Measurements from ENCODE around the gene DCAF5. TPM values are rescaled to one million over a fixed set of nuclear protein-coding genes. Genes with fewer than 3 reads are reported as not detected.
"Not testable (repeated sequence)": the region's sequence is repeated elsewhere in the genome, so short reads cannot be mapped to it uniquely, and the experiment has no call there.

Gene DCAF5
- total RNA-seq, 2 experiments from 2014 or later, result 38.4 to 41.2 TPM

GRCh38 chr14:69165787-69166186 is 12.9 kb upstream of the DCAF5 start:
- CTCF ChIA-PET; H3K9me3 Mint-ChIP-seq (ENCODE audit: insufficient read depth); H3K27ac Mint-ChIP-seq; H3K36me3 Mint-ChIP-seq (ENCODE audit: low read depth); DNase-seq; H3K4me3 Mint-ChIP-seq; H3K4me1 Mint-ChIP-seq (ENCODE audit: low read depth); POLR2A ChIA-PET; ATAC-seq: not testable (repeated sequence)
- H3K27me3 Mint-ChIP-seq (ENCODE audit: low read depth), result peaks cover 34% of the 10 kb centered on the region

- Mint-ChIP-seq H3K27me3 (ENCODE audit: low read depth) (peaks cover 49% of the 10 kb centered on the region), H3K4me1 (ENCODE audit: low read depth) (no peaks in the 10 kb centered on the region), H3K27ac (no peak overlapping the region), H3K36me3 (ENCODE audit: low read depth) (peaks cover 7% of the 10 kb centered on the region), H3K4me3 (no peak overlapping the region), H3K9me3 (ENCODE audit: insufficient read depth) (peaks cover 6% of the 10 kb centered on the region)
- CTCF ChIA-PET, result no interaction called here
- ATAC-seq (no peak), DNase-seq (no peak)
- POLR2A ChIA-PET, result no interaction called here
Observed at GRCh38 chr14:69161590-69161989, 8.7 kb upstream of the DCAF5 start.

GRCh38 chr14:69156224-69156623 is 3.3 kb upstream of the DCAF5 start:
- ATAC-seq (no peak), DNase-seq (no peak)
- Mint-ChIP-seq H3K27me3 (ENCODE audit: low read depth) (peaks cover 36% of the 10 kb centered on the region), H3K36me3 (ENCODE audit: low read depth) (peaks cover 7% of the 10 kb centered on the region), H3K4me3 (no peak overlapping the region), H3K9me3 (ENCODE audit: insufficient read depth) (no peaks in the 10 kb centered on the region), H3K4me1 (ENCODE audit: low read depth) (peaks cover 6% of the 10 kb centered on the region), H3K27ac (no peak overlapping the region)
- POLR2A ChIA-PET, result no interaction called here
- CTCF ChIA-PET, result interaction anchor here (0.9 to 1.9 kb wide), 3 partner anchors 23 to 27 kb away, joined by 3 to 8 read pairs (median 3); no protein-coding TSS in a partner anchor

- ATAC-seq (no peak), DNase-seq (no peak)
- ChIA-PET CTCF (interaction anchor here (1.0 kb wide), 1 partner anchor 47 kb away, joined by 3 read pairs; no protein-coding TSS in a partner anchor), POLR2A (no interaction called here)
- no peak overlapping the region for H3K27ac Mint-ChIP-seq
- H3K36me3 Mint-ChIP-seq (ENCODE audit: low read depth), result peaks cover 12% of the 10 kb centered on the region
- peaks cover 27% of the 10 kb centered on the region for H3K27me3 Mint-ChIP-seq (ENCODE audit: low read depth)
- no peaks in the 10 kb centered on the region for H3K9me3 Mint-ChIP-seq (ENCODE audit: insufficient read depth)
- no peak overlapping the region for H3K4me3 Mint-ChIP-seq
- peaks cover 21% of the 10 kb centered on the region for H3K4me1 Mint-ChIP-seq (ENCODE audit: low read depth)
Observed at GRCh38 chr14:69154779-69155178, 1.9 kb upstream of the DCAF5 start.

- no peak for DNase-seq
- CTCF ChIA-PET, result interaction anchor here (1.0 to 5.3 kb wide), 2 partner anchors 24 to 46 kb away, joined by 3 to 56 read pairs; no protein-coding TSS in a partner anchor
- Mint-ChIP-seq H3K4me1 (ENCODE audit: low read depth) (peaks cover 28% of the 10 kb centered on the region), H3K4me3 (peak overlapping the region; percentile 89), H3K27me3 (ENCODE audit: low read depth) (peaks cover 27% of the 10 kb centered on the region), H3K36me3 (ENCODE audit: low read depth) (peaks cover 20% of the 10 kb centered on the region), H3K9me3 (ENCODE audit: insufficient read depth) (no peaks in the 10 kb centered on the region), H3K27ac (peak overlapping the region; percentile 86)
- POLR2A ChIA-PET, result interaction anchor here (1.4 to 3.2 kb wide), 2 partner anchors 38 to 244 kb away, joined by 8 to 16 read pairs; partner anchors contain the start of genes ERH, EXD2 and SLC39A9
- no peak for ATAC-seq
Observed at GRCh38 chr14:69153873-69154270, 953 bp upstream of the DCAF5 start.

GRCh38 chr14:69153152-69153872 is 393 bp upstream of the DCAF5 start:
- Mint-ChIP-seq H3K27me3 (ENCODE audit: low read depth) (peaks cover 24% of the 10 kb centered on the region), H3K4me3 (peak overlapping the region; percentile 92), H3K4me1 (ENCODE audit: low read depth) (peaks cover 31% of the 10 kb centered on the region), H3K9me3 (ENCODE audit: insufficient read depth) (no peaks in the 10 kb centered on the region), H3K27ac (peak overlapping the region; percentile 86), H3K36me3 (ENCODE audit: low read depth) (peaks cover 25% of the 10 kb centered on the region)
- DNase-seq, result no peak
- peak; percentile 95 for ATAC-seq
- CTCF ChIA-PET, result interaction anchor here (1.5 to 5.3 kb wide), 2 partner anchors 19 to 23 kb away, joined by 3 to 56 read pairs; no protein-coding TSS in a partner anchor
- POLR2A ChIA-PET, result interaction anchor here (0.6 to 3.2 kb wide), 5 partner anchors 8 to 244 kb away, joined by 3 to 16 read pairs (median 5); partner anchors contain the start of genes ERH, EXD2 and SLC39A9

GRCh38 chr14:69152181-69152901 is 578 bp downstream of the DCAF5 start:
- Mint-ChIP-seq H3K27me3 (ENCODE audit: low read depth) (peaks cover 19% of the 10 kb centered on the region), H3K9me3 (ENCODE audit: insufficient read depth) (no peaks in the 10 kb centered on the region), H3K4me1 (ENCODE audit: low read depth) (peaks cover 39% of the 10 kb centered on the region), H3K36me3 (ENCODE audit: low read depth) (peaks cover 31% of the 10 kb centered on the region), H3K27ac (peak overlapping the region; percentile 91), H3K4me3 (peak overlapping the region; percentile 92)
- ChIA-PET CTCF (interaction anchor here (0.8 to 5.3 kb wide), 9 partner anchors 9 to 240 kb away, joined by 3 to 56 read pairs (median 8); partner anchors contain the start of gene EXD2), POLR2A (interaction anchor here (0.6 to 3.2 kb wide), 6 partner anchors 8 to 615 kb away, joined by 3 to 16 read pairs (median 4); partner anchors contain the start of genes ERH, EXD2, SLC39A9 and SRSF5)
- ATAC-seq (peak; percentile 25), DNase-seq (peak; percentile 71)

GRCh38 chr14:69151458-69152180 is 1.3 kb downstream of the DCAF5 start:
- Mint-ChIP-seq H3K36me3 (ENCODE audit: low read depth) (peaks cover 34% of the 10 kb centered on the region), H3K4me1 (ENCODE audit: low read depth) (peaks cover 40% of the 10 kb centered on the region), H3K27me3 (ENCODE audit: low read depth) (peaks cover 17% of the 10 kb centered on the region), H3K4me3 (peak overlapping the region; percentile 92), H3K9me3 (ENCODE audit: insufficient read depth) (no peaks in the 10 kb centered on the region), H3K27ac (peak overlapping the region; percentile 91)
- peak; percentile 70 for ATAC-seq
- ChIA-PET POLR2A (interaction anchor here (0.6 to 3.2 kb wide), 5 partner anchors 8 to 615 kb away, joined by 3 to 16 read pairs (median 5); partner anchors contain the start of genes ERH, EXD2, SLC39A9 and SRSF5), CTCF (interaction anchor here (0.7 to 5.3 kb wide), 13 partner anchors 8 to 307 kb away, joined by 3 to 56 read pairs (median 5); partner anchors contain the start of gene EXD2)
- peak; percentile 77 for DNase-seq

GRCh38 chr14:69149461-69150244 is 3.3 kb downstream of the DCAF5 start:
- POLR2A ChIA-PET, result interaction anchor here (1.0 kb wide), 1 partner anchor 16 kb away, joined by 3 read pairs; no protein-coding TSS in a partner anchor
- ATAC-seq (no peak), DNase-seq (no peak)
- Mint-ChIP-seq H3K4me3 (peak overlapping the region; percentile 4), H3K9me3 (ENCODE audit: insufficient read depth) (no peaks in the 10 kb centered on the region), H3K27ac (no peak overlapping the region), H3K36me3 (ENCODE audit: low read depth) (peaks cover 34% of the 10 kb centered on the region), H3K4me1 (ENCODE audit: low read depth) (peaks cover 48% of the 10 kb centered on the region), H3K27me3 (ENCODE audit: low read depth) (peaks cover 4% of the 10 kb centered on the region)
- CTCF ChIA-PET, result interaction anchor here (2.3 to 5.3 kb wide), 5 partner anchors 11 to 238 kb away, joined by 5 to 56 read pairs (median 16); no protein-coding TSS in a partner anchor

GRCh38 chr14:69142101-69142500 is 10.8 kb downstream of the DCAF5 start:
- ChIA-PET CTCF (interaction anchor here (0.6 kb wide), 1 partner anchor 12 kb away, joined by 4 read pairs; no protein-coding TSS in a partner anchor), POLR2A (no interaction called here)
- DNase-seq, result no peak
- no peaks in the 10 kb centered on the region for H3K9me3 Mint-ChIP-seq (ENCODE audit: insufficient read depth)
- ATAC-seq, result no peak
- H3K4me3 Mint-ChIP-seq, result no peak overlapping the region
- H3K27ac Mint-ChIP-seq, result no peak overlapping the region
- H3K4me1 Mint-ChIP-seq (ENCODE audit: low read depth), result peaks cover 19% of the 10 kb centered on the region
- peaks cover 17% of the 10 kb centered on the region for H3K36me3 Mint-ChIP-seq (ENCODE audit: low read depth)
- no peaks in the 10 kb centered on the region for H3K27me3 Mint-ChIP-seq (ENCODE audit: low read depth)
